GM21423 (cell line): ENCODE data around the gene NPM1.
"Not testable (repeated sequence)": the region's sequence is repeated elsewhere in the genome, so short reads cannot be mapped to it uniquely, and the experiment has no call there.

ENCODE experiments used
- ATAC-seq: cut with Tn5 transposase; IDR thresholded peaks from one replicate; pipeline ENCODE4 v1.9.1; 2021; ENCODE audit warnings: mild to moderate bottlenecking, moderate library complexity; ENCODE audit not compliant: unreplicated experiment

NPM1 gene

GRCh38 chr5:171410181-171410580, 22.5 kb downstream of the NPM1 start:
- ATAC-seq: no peak

- ATAC-seq: no peak
These were observed 24.5 kb downstream of the NPM1 start for GRCh38 chr5:171412186-171412585.

GRCh38 chr5:171413153-171413910, 25.7 kb downstream of the NPM1 start:
- no peak for ATAC-seq

GRCh38 chr5:171413993-171414392, 26.3 kb downstream of the NPM1 start:
- ATAC-seq: not testable (repeated sequence)

- no peak for ATAC-seq
These were observed 27.6 kb downstream of the NPM1 start for GRCh38 chr5:171415115-171415730.

GRCh38 chr5:171416160-171417049, 28.8 kb downstream of the NPM1 start:
- ATAC-seq: no peak

- peak; percentile 76 for ATAC-seq
These were observed 30.8 kb downstream of the NPM1 start for GRCh38 chr5:171418316-171418981.

- ATAC-seq: peak; percentile 31
These were observed 31.5 kb downstream of the NPM1 start, which contains the start of gene FGF18 for GRCh38 chr5:171418982-171419687. FGF18 (plus strand) TSS chr5:171419647; CDS start chr5:171420200, 553 bp downstream.

- ATAC-seq: peak; percentile 18
These were observed 32.2 kb downstream of the NPM1 start for GRCh38 chr5:171419688-171420430.

GRCh38 chr5:171420431-171421241, 33.0 kb downstream of the NPM1 start:
- ATAC-seq: no peak

- ATAC-seq: no peak
These were observed 33.9 kb downstream of the NPM1 start for GRCh38 chr5:171421331-171422262.

GRCh38 chr5:171422495-171422894, 34.8 kb downstream of the NPM1 start:
- ATAC-seq: no peak

GRCh38 chr5:171422902-171423663, 35.4 kb downstream of the NPM1 start:
- no peak for ATAC-seq

GRCh38 chr5:171424726-171425125, 37.1 kb downstream of the NPM1 start:
- no peak for ATAC-seq

- no peak for ATAC-seq
These were observed 38.1 kb downstream of the NPM1 start for GRCh38 chr5:171425596-171426244.

- ATAC-seq: no peak
These were observed 38.6 kb downstream of the NPM1 start for GRCh38 chr5:171426266-171426665.
